ENCODE measurements around the gene C10orf90. TPM values are rescaled to one million over a fixed set of nuclear protein-coding genes. Genes with fewer than 3 reads are reported as not detected.

C10orf90 gene
- total and polyA plus RNA-seq, 2 donors (not counting 3 experiments of a cell fraction or from before 2014, with no cell fraction given), result not detected

DNA sequence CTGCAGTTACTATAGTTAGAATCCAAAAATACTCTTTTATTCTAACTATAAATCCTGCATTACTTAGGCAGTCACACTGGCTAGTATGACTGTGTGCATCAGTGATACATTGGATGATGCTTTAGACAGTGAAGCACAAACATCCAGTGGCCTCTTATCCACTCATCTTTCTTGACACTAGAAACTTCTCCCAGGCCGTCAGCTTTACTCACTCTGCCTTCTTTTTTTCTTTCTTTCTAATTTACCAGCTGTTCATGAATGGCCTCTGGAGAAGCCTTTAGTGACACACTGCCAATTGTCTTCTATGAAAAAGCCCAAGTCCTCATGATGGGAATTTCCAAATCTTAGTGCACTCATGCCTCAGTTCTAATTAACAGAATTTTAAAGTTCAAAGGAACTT is 26.2 kb upstream of the C10orf90 start:
- H3K4me1 ChIP-seq (ENCODE audit: control insufficient read depth, extremely low read depth, insufficient read depth, low read length), result no peaks in the 10 kb centered on the region
- intact Hi-C loops (cut with micrococcal nuclease) (no loop called here), dilution Hi-C loops (cut with MboI; ENCODE audit: extremely low pct_ligation_motif_present, low sequenced_read_pairs) (no loop called here)
- DNase-seq (ENCODE audit: low read depth, low spot score) (no peak), FAIRE-seq (no peak)
- no peak overlapping the region for H2AFZ ChIP-seq (ENCODE audit: low read depth, low read length)
- no peaks in the 10 kb centered on the region for H3K27me3 ChIP-seq (ENCODE audit: control insufficient read depth in 2 of 2, insufficient read depth in 2 of 2, low read length in 2 of 2)
- no peak overlapping the region for H3K9ac ChIP-seq (replicated peaks; ENCODE audit: extremely low read depth, insufficient read depth, low read length)
- no peaks in the 10 kb centered on the region for H3K9me1 ChIP-seq (replicated peaks; ENCODE audit: control insufficient read depth, extremely low read depth, insufficient read depth, low read length)
- no peaks in the 10 kb centered on the region for H3K36me3 ChIP-seq (ENCODE audit: control insufficient read depth in 2 of 2, extremely low read depth in 1 of 2, insufficient read depth in 2 of 2, low read length in 2 of 2)
- H3K9me3 ChIP-seq (replicated peaks; ENCODE audit: control insufficient read depth, insufficient read depth, low read length), result no peaks in the 10 kb centered on the region
- no peaks in the 10 kb centered on the region for H4K20me1 ChIP-seq (replicated peaks; ENCODE audit: control insufficient read depth, extremely low read depth, insufficient read depth, low read length)
- CTCF ChIA-PET, result no interaction called here
- no peak overlapping the region for H3K4me3 ChIP-seq (replicated peaks in 1 of 3; ENCODE audit: insufficient read depth in 1 of 3, low read depth in 1 of 3, low read length in 3 of 3)
- no peaks in the 10 kb centered on the region for H3K79me2 ChIP-seq (ENCODE audit: control insufficient read depth, insufficient read depth, low read length)
- POLR2A ChIA-PET, result no interaction called here
- H3K27ac ChIP-seq (ENCODE audit: insufficient read depth, low read depth, low read length), result no peak overlapping the region
- no TSS peak for BruUV-seq (replicated peaks)
- TF ChIP-seq GATA2 (IDR thresholded peaks at IDR 0.05; ENCODE audit: insufficient read depth, insufficient read length, low read depth, low read length), result no peak
- TF ChIP-seq, protein P1, sequence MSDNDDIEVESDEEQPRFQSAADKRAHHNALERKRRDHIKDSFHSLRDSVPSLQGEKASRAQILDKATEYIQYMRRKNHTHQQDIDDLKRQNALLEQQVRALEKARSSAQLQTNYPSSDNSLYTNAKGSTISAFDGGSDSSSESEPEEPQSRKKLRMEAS (IDR thresholded peaks at IDR 0.05; ENCODE audit: insufficient read depth, insufficient read length), result no peak
- TF ChIP-seq JUN (IDR thresholded peaks at IDR 0.05; ENCODE audit: borderline replicate concordance, insufficient read depth, insufficient read length, low read depth), result no peak
- TF ChIP-seq MYC (IDR thresholded peaks at IDR 0.05; ENCODE audit: low read depth, low read length), result no peak
- no peak for TF ChIP-seq POLR2AphosphoS5 (IDR thresholded peaks at IDR 0.05; ENCODE audit: insufficient read depth, low read depth, low read length)
- TF ChIP-seq FOS (IDR thresholded peaks at IDR 0.05; ENCODE audit: borderline replicate concordance, insufficient read depth, low read length), result no peak
- TF ChIP-seq, protein P2, sequence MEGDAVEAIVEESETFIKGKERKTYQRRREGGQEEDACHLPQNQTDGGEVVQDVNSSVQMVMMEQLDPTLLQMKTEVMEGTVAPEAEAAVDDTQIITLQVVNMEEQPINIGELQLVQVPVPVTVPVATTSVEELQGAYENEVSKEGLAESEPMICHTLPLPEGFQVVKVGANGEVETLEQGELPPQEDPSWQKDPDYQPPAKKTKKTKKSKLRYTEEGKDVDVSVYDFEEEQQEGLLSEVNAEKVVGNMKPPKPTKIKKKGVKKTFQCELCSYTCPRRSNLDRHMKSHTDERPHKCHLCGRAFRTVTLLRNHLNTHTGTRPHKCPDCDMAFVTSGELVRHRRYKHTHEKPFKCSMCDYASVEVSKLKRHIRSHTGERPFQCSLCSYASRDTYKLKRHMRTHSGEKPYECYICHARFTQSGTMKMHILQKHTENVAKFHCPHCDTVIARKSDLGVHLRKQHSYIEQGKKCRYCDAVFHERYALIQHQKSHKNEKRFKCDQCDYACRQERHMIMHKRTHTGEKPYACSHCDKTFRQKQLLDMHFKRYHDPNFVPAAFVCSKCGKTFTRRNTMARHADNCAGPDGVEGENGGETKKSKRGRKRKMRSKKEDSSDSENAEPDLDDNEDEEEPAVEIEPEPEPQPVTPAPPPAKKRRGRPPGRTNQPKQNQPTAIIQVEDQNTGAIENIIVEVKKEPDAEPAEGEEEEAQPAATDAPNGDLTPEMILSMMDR (IDR thresholded peaks at IDR 0.05; ENCODE audit: extremely low read depth in 1 of 2, insufficient read depth in 1 of 2, low read depth in 1 of 2, low read length in 2 of 2), result no peak
- TF ChIP-seq POLR2A (IDR thresholded peaks at IDR 0.05; ENCODE audit: low read depth, low read length), result no peak
- H3K4me2 ChIP-seq (ENCODE audit: insufficient read depth, low read length), result no peak overlapping the region
